GM19043 (cell line): ENCODE results near the gene ATCAY.
"Not testable (repeated sequence)": the region's sequence is repeated elsewhere in the genome, so short reads cannot be mapped to it uniquely, and the experiment has no call there.

Source experiments
- ATAC-seq: cut with Tn5 transposase; IDR thresholded peaks from one replicate; pipeline ENCODE4 v1.9.1; 2021; ENCODE audit warnings: low read depth; ENCODE audit not compliant: unreplicated experiment

ATCAY gene

GRCh38 chr19:3898426-3898825, 17.9 kb downstream of the ATCAY start:
- ATAC-seq = no peak

- no peak for ATAC-seq
Measured at GRCh38 chr19:3899531-3900294, 19.2 kb downstream of the ATCAY start.

- no peak for ATAC-seq
Measured at GRCh38 chr19:3902317-3902973, 22.0 kb downstream of the ATCAY start.

- ATAC-seq = no peak
Measured at GRCh38 chr19:3904233-3904632, 23.7 kb downstream of the ATCAY start.

- ATAC-seq = no peak
Measured at GRCh38 chr19:3907626-3908265, 27.3 kb downstream of the ATCAY start.

- no peak for ATAC-seq
Measured at GRCh38 chr19:3908266-3909054, 28.0 kb downstream of the ATCAY start.

GRCh38 chr19:3910105-3910504, 29.6 kb downstream of the ATCAY start:
- ATAC-seq = no peak

GRCh38 chr19:3914199-3914598, 33.7 kb downstream of the ATCAY start:
- ATAC-seq = no peak

- ATAC-seq = no peak
Measured at GRCh38 chr19:3916033-3916432, 35.5 kb downstream of the ATCAY start.

- no peak for ATAC-seq
Measured at GRCh38 chr19:3919793-3920192, 39.3 kb downstream of the ATCAY start.

GRCh38 chr19:3923096-3923758, 42.7 kb downstream of the ATCAY start:
- no peak for ATAC-seq

GRCh38 chr19:3923912-3924311, 43.4 kb downstream of the ATCAY start:
- ATAC-seq = no peak

GRCh38 chr19:3931041-3931440, 50.6 kb downstream of the ATCAY start:
- ATAC-seq = no peak

- no peak for ATAC-seq
Measured at GRCh38 chr19:3932931-3933810, 52.7 kb downstream of the ATCAY start, which contains the start of gene NMRK2. Gene NMRK2 (plus strand): TSS chr19:3933069. CDS start chr19:3933672, 603 bp downstream.

- ATAC-seq = no peak
Measured at GRCh38 chr19:3936506-3937442, 56.3 kb downstream of the ATCAY start.

GRCh38 chr19:3938300-3938950, 57.9 kb downstream of the ATCAY start:
- ATAC-seq = not testable (repeated sequence)

GRCh38 chr19:3942790-3943409, 62.4 kb downstream of the ATCAY start:
- ATAC-seq = no peak
